Sigmoid colon (tissue), 7 donors: ENCODE data around the gene SFT2D3. TPM values are rescaled to one million over a fixed set of nuclear protein-coding genes. Genes with fewer than 3 reads are reported as not detected.

Experiments
- DNase-seq: peaks from one replicate; pipeline ENCODE4 v3.0.0-alpha.2; 2019
- H3K27ac ChIP-seq, 4 donors: fragments of 200-600 bp; sonication (generic); one replicate each; pipeline ENCODE4 v1.5.1; 2016 to 2019; ENCODE audit warnings: mild to moderate bottlenecking in 1 of 4
- H3K27me3 ChIP-seq, 3 donors: fragments of 200-600 bp; sonication (generic); one replicate each; pipeline ENCODE4 v1.5.1; 2019; ENCODE audit warnings: mild to moderate bottlenecking in 1 of 3
- H3K36me3 ChIP-seq, 4 donors: fragments of 200-600 bp; sonication (generic); one replicate each; pipeline ENCODE4 v1.5.1; 2016 to 2019
- H3K4me1 ChIP-seq, 4 donors: fragments of 200-600 bp; sonication (generic); one replicate each; pipeline ENCODE4 v1.5.1; 2017 to 2019
- H3K4me3 ChIP-seq, 4 donors: fragments of 200-600 bp; sonication (generic); one replicate each; pipeline ENCODE4 v1.5.1; 2017 to 2019; ENCODE audit warnings: mild to moderate bottlenecking in 2 of 4, moderate library complexity in 1 of 4
- H3K9me3 ChIP-seq, 4 donors: fragments of 200-600 bp in 3 of 4; sonication (generic) in 3 of 4; one replicate each; pipeline versions ENCODE4 v1.5.1 to v1.6.1; 2013 to 2019
- EP300 ChIP-seq, 4 donors: sonication (generic); formaldehyde crosslinking; IDR thresholded peaks; one replicate each; pipeline ENCODE4 v1.6.1; 2017; ENCODE audit warnings: antibody characterized with exemption in 4 of 4
- POLR2A ChIP-seq, 2 donors: fragments of 450-650 bp; IDR thresholded peaks; one replicate each; pipeline ENCODE4 v1.6.1; 2016; ENCODE audit warnings: antibody characterized with exemption in 2 of 2, mild to moderate bottlenecking in 2 of 2, moderate library complexity in 2 of 2
- POLR2AphosphoS5 ChIP-seq, 4 donors: sonication (generic); formaldehyde crosslinking; IDR thresholded peaks; one replicate each; pipeline ENCODE4 v1.6.1; 2017; ENCODE audit warnings: antibody characterized with exemption in 4 of 4
- WGBS, 2 donors: extraction: QIAGEN DNeasy Blood & Tissue Kit; methylation state at CpG; one replicate each; pipeline ENCODE4 v1.1.7; 2013; 5-methylcytosine and 5-hydroxymethylcytosine counted together
- intact Hi-C: fragments of 100-400 bp; cut with DNase I; formaldehyde crosslinking; loops from one replicate; pipeline ENCODE4 v1.15.1; 2023
- polyA plus RNA-seq, 3 donors: library from polyadenylated mRNA; stranded (reverse); fragments of 200-250 nt; gene quantifications; one replicate each; pipeline ENCODE4 v1.2.3, GENCODE V29; 2013
- total RNA-seq, 4 donors: library from RNA; depleted of rRNA; stranded (reverse); fragments of >200 nt; gene quantifications; one replicate each; pipeline ENCODE4 v1.1.0, GENCODE V29; 2016
- TF ChIP-seq, protein P1 (sequence below), 4 experiments: fragments of 450-650 bp in 3 of 4; fragments of 200-600 bp in 1 of 4; IDR thresholded peaks; one replicate each; pipeline ENCODE4 v1.5.1; 2016 to 2019; ENCODE audit warnings: antibody characterized with exemption in 4 of 4, mild to moderate bottlenecking in 3 of 4, moderate library complexity in 2 of 4
- donor health status: healthy with polysubstance abuse.
- donor health status: Bipolar disorder and iron deficiency.
- donor health status: healthy.

The SFT2D3 gene
- total and polyA plus RNA-seq, 7 donors: 1.4 to 8.6 (median 6.5) TPM

DNA sequence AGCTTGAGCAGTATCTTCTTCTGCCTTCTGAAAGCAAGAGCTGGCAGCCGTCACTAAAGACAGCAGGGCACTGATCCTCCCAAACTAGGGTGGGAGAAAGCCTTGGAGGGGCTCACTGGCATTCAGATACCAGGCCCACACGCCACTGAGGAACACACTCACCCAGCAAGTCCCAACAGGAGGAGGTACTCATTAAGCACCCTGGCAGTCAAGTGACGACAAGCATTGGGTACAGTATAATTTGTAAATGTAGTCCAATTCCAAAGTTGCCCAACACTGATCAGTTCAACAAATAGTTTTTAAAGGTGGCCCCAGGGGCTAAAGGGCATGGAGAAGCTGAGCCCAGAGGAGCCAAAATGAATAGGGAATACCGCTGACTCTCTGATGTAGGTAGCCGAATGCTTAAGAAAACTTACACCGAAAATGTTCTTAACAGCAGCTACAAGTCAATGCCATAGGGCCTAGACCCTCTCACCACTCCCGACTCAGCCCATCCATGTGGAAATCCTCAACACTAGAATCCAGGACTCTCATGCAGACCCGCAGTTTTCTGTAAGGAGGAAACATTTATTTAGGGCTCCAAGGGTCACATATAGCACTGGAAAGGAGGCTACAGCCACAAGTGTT is 35.9 kb upstream of the SFT2D3 start:
- WGBS, 2 donors: 87 to 90% methylated on average over 8 of the region's 8 CpGs
- no peak for TF ChIP-seq POLR2AphosphoS5 (IDR thresholded peaks at IDR 0.05)
- no peak for TF ChIP-seq POLR2A (IDR thresholded peaks at IDR 0.05)
- TF ChIP-seq EP300 (IDR thresholded peaks at IDR 0.05): no peak
- TF ChIP-seq, protein P1, sequence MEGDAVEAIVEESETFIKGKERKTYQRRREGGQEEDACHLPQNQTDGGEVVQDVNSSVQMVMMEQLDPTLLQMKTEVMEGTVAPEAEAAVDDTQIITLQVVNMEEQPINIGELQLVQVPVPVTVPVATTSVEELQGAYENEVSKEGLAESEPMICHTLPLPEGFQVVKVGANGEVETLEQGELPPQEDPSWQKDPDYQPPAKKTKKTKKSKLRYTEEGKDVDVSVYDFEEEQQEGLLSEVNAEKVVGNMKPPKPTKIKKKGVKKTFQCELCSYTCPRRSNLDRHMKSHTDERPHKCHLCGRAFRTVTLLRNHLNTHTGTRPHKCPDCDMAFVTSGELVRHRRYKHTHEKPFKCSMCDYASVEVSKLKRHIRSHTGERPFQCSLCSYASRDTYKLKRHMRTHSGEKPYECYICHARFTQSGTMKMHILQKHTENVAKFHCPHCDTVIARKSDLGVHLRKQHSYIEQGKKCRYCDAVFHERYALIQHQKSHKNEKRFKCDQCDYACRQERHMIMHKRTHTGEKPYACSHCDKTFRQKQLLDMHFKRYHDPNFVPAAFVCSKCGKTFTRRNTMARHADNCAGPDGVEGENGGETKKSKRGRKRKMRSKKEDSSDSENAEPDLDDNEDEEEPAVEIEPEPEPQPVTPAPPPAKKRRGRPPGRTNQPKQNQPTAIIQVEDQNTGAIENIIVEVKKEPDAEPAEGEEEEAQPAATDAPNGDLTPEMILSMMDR (IDR thresholded peaks at IDR 0.05): no peak
- peaks cover 0 to 9% (median 4%) of the 10 kb centered on the region in 4 donors for H3K36me3 ChIP-seq
- no peaks in the 10 kb centered on the region for H3K9me3 ChIP-seq
- DNase-seq: peak; percentile 55
- intact Hi-C loops: no loop called here
- peak overlapping the region; percentile 26 to 52 (median 44) for H3K4me3 ChIP-seq
- no peaks in the 10 kb centered on the region for H3K27me3 ChIP-seq
- H3K4me1 ChIP-seq: peaks cover 0 to 94% (median 90%) of the 10 kb centered on the region in 4 donors
- H3K27ac ChIP-seq: peak overlapping the region; percentile 86 to 97 (median 92)

DNA sequence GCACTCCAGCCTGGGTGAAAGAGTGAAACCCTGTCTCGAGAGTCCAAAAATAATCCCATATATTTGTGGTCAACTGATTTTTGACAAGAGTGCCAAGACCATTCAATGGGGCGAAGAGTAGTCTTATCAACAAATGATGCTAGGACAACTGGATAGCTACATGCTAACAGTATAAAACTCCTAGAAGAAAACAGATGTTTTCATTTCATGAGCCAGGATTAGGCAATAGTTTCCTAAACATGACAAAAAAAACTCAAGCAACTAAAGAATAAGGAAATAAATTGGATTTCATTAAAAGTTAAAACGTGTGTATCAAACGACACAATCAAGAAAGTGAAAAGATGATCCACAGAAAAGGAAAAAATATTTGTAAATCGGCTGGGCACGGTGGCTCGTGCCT is 32.2 kb upstream of the SFT2D3 start:
- Histone ChIP-seq H3K4me3 (no peak overlapping the region), H3K27ac (peak overlapping the region; percentile 47 to 97 (median 96))

DNA sequence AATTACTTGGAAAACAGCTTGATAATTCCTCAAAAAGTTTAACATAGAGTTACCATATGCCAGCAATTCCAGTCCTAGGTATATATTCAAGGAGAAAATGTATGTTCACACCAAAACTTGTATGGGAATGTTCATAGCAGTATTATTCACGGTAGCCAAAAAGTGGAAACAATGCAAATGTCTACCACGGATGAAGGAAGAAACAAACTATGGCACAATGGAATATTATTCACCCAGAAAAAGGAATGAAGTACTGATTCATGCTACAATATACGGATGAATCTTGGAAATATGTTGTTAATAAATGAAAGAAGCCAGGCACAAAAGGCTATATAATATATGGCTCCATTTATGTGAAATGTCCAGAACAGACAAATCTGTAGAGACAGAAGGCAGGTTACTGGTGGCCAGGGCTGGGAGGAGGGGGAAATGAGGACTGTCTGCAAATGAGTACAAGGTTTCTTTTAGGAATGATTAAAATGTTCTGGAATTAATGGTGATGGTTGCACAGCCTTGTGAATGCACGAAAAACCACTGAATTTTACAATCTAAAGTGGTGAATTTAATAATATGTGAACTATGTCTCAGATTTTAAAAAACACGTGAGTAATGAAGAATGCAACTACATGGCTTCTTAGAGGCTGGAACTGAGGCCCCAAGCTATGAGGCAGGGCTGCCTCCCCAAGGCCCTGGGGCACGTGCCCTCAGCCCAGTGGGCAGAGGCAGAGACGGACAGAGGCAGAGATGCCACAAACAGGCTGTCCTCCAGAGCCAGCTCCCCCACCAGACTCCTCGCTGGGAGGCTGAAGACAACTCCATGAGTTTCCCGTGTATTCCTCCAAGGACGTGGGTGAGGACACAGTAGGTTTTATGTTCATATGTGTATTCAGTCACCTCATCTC is 31.0 kb upstream of the SFT2D3 start:
- peak overlapping the region; percentile 96 to 97 (median 97) for H3K27ac ChIP-seq
- H3K4me1 ChIP-seq: peaks cover 0 to 80% (median 64%) of the 10 kb centered on the region in 4 donors
- H3K4me3 ChIP-seq: peak overlapping the region; percentile 5 to 90 (median 80)
- H3K9me3 ChIP-seq: no peaks in the 10 kb centered on the region
- WGBS, 2 donors: 66 to 81% methylated on average over 10 of the region's 10 CpGs
- DNase-seq: peak; percentile 64
- H3K27me3 ChIP-seq: no peaks in the 10 kb centered on the region
- intact Hi-C loops: no loop called here
- TF ChIP-seq EP300 (IDR thresholded peaks at IDR 0.05) (no peak), POLR2AphosphoS5 (IDR thresholded peaks at IDR 0.05) (no peak), POLR2A (IDR thresholded peaks at IDR 0.05) (no peak)
- TF ChIP-seq, protein P1 (IDR thresholded peaks at IDR 0.05): no peak
- H3K36me3 ChIP-seq: peaks cover 0 to 6% (median 0%) of the 10 kb centered on the region in 4 donors

More for the DNA sequence above, 32.2 kb upstream of the SFT2D3 start:
- WGBS, 2 donors: 81 to 83% methylated on average over 7 of the region's 7 CpGs
- H3K9me3 ChIP-seq: no peaks in the 10 kb centered on the region
- H3K27me3 ChIP-seq: no peaks in the 10 kb centered on the region
- DNase-seq: no peak
- peaks cover 0 to 6% (median 0%) of the 10 kb centered on the region in 4 donors for H3K36me3 ChIP-seq
- H3K4me1 ChIP-seq: peaks cover 0 to 92% (median 76%) of the 10 kb centered on the region in 4 donors
- TF ChIP-seq, protein P1 (IDR thresholded peaks at IDR 0.05): no peak
- TF ChIP-seq POLR2AphosphoS5 (IDR thresholded peaks at IDR 0.05): peak in 1 of 4 donors; percentile 18
- no peak for TF ChIP-seq EP300 (IDR thresholded peaks at IDR 0.05)
- TF ChIP-seq POLR2A (IDR thresholded peaks at IDR 0.05): no peak
- intact Hi-C loops: no loop called here

DNA sequence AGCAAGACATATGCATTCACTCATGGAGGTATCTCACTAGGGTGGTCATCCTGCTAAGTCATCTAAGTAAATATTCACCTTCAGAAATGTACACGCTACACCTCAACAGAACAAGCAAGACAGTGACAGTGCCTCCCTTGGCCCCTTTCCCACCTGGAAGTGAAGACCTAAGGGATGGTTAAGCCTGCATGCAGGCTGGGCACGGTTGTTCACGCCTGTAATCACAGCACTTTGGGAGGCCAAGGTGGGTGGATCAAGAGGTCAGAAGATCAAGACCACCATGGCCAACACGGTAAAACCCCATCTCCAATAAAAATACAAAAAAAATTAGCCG is 30.4 kb upstream of the SFT2D3 start:
- Histone ChIP-seq H3K27me3 (no peaks in the 10 kb centered on the region), H3K27ac (peak overlapping the region; percentile 96 to 97 (median 97)), H3K4me3 (peak overlapping the region; percentile 5 to 90 (median 80)), H3K36me3 (peaks cover 0 to 6% (median 0%) of the 10 kb centered on the region in 4 donors), H3K4me1 (peaks cover 0 to 79% (median 62%) of the 10 kb centered on the region in 4 donors), H3K9me3 (no peaks in the 10 kb centered on the region)
- 51 to 86% methylated on average over 5 of the region's 5 CpGs for WGBS, 2 donors
- peak; percentile 66 for DNase-seq
- TF ChIP-seq POLR2AphosphoS5 (IDR thresholded peaks at IDR 0.05) (no peak), EP300 (IDR thresholded peaks at IDR 0.05) (no peak), POLR2A (IDR thresholded peaks at IDR 0.05) (no peak)
- TF ChIP-seq, protein P1 (IDR thresholded peaks at IDR 0.05): no peak
- intact Hi-C loops: no loop called here
